Measurements from ENCODE around the gene TSR2.

Gene TSR2

DNA sequence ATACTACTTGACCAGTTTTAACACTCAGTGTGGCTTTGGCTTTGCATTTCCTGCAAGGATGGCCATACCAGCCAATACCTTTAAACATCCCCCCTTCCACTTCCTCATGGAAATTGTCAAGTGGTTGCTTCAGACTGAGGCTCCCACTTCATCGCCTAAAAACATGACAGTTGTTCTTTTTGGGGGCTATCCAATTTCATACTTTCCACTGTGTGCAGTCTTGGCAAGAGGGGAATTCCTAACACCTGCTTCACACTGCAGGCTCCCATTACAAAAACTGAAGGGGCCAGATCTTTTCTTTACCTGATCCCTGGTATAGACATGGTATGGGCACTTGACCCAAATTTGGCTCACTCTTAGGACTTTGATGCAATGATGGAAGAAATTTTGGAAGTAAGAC lies 28.5 kb upstream of the TSR2 start:
- no peaks in the 10 kb centered on the region for H3K36me3 ChIP-seq (ENCODE audit: insufficient read depth, low read length)
- no peak for TF ChIP-seq EZH2 (IDR thresholded peaks at IDR 0.05; ENCODE audit: borderline replicate concordance, low read length)
- TF ChIP-seq, protein P1, sequence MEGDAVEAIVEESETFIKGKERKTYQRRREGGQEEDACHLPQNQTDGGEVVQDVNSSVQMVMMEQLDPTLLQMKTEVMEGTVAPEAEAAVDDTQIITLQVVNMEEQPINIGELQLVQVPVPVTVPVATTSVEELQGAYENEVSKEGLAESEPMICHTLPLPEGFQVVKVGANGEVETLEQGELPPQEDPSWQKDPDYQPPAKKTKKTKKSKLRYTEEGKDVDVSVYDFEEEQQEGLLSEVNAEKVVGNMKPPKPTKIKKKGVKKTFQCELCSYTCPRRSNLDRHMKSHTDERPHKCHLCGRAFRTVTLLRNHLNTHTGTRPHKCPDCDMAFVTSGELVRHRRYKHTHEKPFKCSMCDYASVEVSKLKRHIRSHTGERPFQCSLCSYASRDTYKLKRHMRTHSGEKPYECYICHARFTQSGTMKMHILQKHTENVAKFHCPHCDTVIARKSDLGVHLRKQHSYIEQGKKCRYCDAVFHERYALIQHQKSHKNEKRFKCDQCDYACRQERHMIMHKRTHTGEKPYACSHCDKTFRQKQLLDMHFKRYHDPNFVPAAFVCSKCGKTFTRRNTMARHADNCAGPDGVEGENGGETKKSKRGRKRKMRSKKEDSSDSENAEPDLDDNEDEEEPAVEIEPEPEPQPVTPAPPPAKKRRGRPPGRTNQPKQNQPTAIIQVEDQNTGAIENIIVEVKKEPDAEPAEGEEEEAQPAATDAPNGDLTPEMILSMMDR (IDR thresholded peaks at IDR 0.05; ENCODE audit: low read length), result no peak
- H3K27ac ChIP-seq (ENCODE audit: low read depth, low read length, poor library complexity, severe bottlenecking), result no peak overlapping the region
- H3K79me2 ChIP-seq (ENCODE audit: insufficient read depth, low read length), result no peaks in the 10 kb centered on the region
- H3K27me3 ChIP-seq (ENCODE audit: insufficient read depth, low read length), result no peaks in the 10 kb centered on the region
- H3K4me1 ChIP-seq (ENCODE audit: insufficient read depth, low read length, severe bottlenecking), result no peaks in the 10 kb centered on the region
- H3K4me3 ChIP-seq (ENCODE audit: low read depth, low read length, poor library complexity, severe bottlenecking), result no peak overlapping the region
- H3K9me3 ChIP-seq (ENCODE audit: low read length), result no peaks in the 10 kb centered on the region
- H3K9me2 ChIP-seq (ENCODE audit: low read depth, low read length), result no peaks in the 10 kb centered on the region
- H3K4me2 ChIP-seq (ENCODE audit: low read length), result no peak overlapping the region
- no peak overlapping the region for H3K9ac ChIP-seq (ENCODE audit: low read length)
- H4K20me1 ChIP-seq (ENCODE audit: insufficient read depth, low read length), result no peaks in the 10 kb centered on the region
- no peaks in the 10 kb centered on the region for H3F3A ChIP-seq (ENCODE audit: insufficient read depth, low read length)
- H2AFZ ChIP-seq (ENCODE audit: low read length), result no peak overlapping the region

DNA sequence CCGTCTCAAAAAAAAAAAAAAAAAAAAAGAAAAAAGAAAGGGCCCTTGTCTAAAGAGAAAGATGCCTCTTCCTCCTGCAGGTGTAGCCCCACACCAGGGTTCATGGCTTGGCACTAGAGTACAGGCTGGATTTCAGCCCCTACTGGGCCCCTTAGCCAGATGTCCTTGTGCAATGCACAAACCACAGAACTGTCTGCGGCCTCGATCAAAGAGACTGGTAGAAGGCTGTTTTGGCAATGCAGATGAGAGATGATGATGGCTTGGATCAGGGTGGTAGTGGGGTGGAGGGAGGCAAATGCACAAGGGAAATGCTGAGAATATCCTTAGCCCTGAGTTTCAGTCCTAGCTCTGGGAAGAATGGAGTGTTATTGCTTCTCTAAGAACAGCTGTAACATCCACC lies 26.5 kb upstream of the TSR2 start:
- Histone ChIP-seq H3K79me2 (ENCODE audit: insufficient read depth, low read length) (no peaks in the 10 kb centered on the region), H3K27me3 (ENCODE audit: insufficient read depth, low read length) (no peaks in the 10 kb centered on the region), H3F3A (ENCODE audit: insufficient read depth, low read length) (no peaks in the 10 kb centered on the region), H3K27ac (ENCODE audit: low read depth, low read length, poor library complexity, severe bottlenecking) (no peak overlapping the region), H2AFZ (ENCODE audit: low read length) (no peak overlapping the region), H3K4me3 (ENCODE audit: low read depth, low read length, poor library complexity, severe bottlenecking) (no peak overlapping the region), H3K9me2 (ENCODE audit: low read depth, low read length) (no peaks in the 10 kb centered on the region), H3K36me3 (ENCODE audit: insufficient read depth, low read length) (no peaks in the 10 kb centered on the region), H3K4me1 (ENCODE audit: insufficient read depth, low read length, severe bottlenecking) (no peaks in the 10 kb centered on the region), H3K9me3 (ENCODE audit: low read length) (no peaks in the 10 kb centered on the region), H3K9ac (ENCODE audit: low read length) (no peak overlapping the region), H4K20me1 (ENCODE audit: insufficient read depth, low read length) (no peaks in the 10 kb centered on the region), H3K4me2 (ENCODE audit: low read length) (no peak overlapping the region)
- TF ChIP-seq EZH2 (IDR thresholded peaks at IDR 0.05; ENCODE audit: borderline replicate concordance, low read length), result no peak
- TF ChIP-seq, protein P1 (IDR thresholded peaks at IDR 0.05; ENCODE audit: low read length), result no peak

DNA sequence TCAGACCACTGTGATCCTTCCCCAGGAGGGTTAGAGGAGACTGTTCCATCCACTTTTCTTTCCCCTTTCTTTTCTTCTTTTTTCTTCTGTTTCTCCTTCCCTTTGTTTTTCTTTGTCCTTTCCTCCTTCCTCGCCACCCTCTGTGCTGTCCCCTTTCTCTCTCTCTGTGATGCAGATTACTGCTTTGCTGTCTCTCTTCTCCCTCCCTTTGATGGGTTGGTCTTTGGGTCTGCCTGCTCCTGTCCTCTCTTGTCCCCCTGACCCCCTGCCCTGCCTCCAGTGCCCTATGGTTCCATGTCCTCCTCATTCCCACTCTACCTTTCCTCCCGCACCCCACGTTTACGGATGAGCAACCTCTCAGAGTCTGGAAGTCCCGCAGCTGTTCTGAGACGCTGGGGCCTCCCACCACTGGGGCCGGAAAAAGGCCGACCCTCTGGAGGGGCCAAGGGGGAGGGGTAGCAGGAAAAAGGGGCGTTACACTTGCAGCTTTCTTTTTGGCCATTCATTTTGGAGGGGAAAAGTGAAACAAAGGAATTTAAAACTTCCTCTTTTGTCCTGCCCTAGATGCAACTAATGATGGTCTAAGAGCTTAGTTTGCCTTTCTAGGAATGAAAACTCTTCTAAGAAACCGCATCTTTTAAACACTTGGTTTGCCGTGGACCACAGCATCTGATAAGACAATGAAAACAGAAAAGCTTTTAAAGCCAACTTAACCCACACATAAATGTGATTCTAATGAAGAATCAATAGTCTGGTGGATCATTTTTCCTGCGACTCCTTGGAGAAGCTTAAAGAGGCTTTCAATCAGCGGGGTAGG lies 24.5 kb upstream of the TSR2 start:
- Histone ChIP-seq H2AFZ (ENCODE audit: low read length) (no peak overlapping the region), H3F3A (ENCODE audit: insufficient read depth, low read length) (no peaks in the 10 kb centered on the region)

More for the DNA sequence above, 24.5 kb upstream of the TSR2 start:
- no peak for TF ChIP-seq EZH2 (IDR thresholded peaks at IDR 0.05; ENCODE audit: borderline replicate concordance, low read length)
- TF ChIP-seq, protein P1 (IDR thresholded peaks at IDR 0.05; ENCODE audit: low read length), result no peak
- H3K27me3 ChIP-seq (ENCODE audit: insufficient read depth, low read length), result no peaks in the 10 kb centered on the region
- no peaks in the 10 kb centered on the region for H3K9me2 ChIP-seq (ENCODE audit: low read depth, low read length)
- no peaks in the 10 kb centered on the region for H3K4me1 ChIP-seq (ENCODE audit: insufficient read depth, low read length, severe bottlenecking)
- H3K27ac ChIP-seq (ENCODE audit: low read depth, low read length, poor library complexity, severe bottlenecking), result no peak overlapping the region
- no peak overlapping the region for H3K4me2 ChIP-seq (ENCODE audit: low read length)
- H3K9ac ChIP-seq (ENCODE audit: low read length), result no peak overlapping the region
- H3K36me3 ChIP-seq (ENCODE audit: insufficient read depth, low read length), result no peaks in the 10 kb centered on the region
- H3K4me3 ChIP-seq (ENCODE audit: low read depth, low read length, poor library complexity, severe bottlenecking), result no peak overlapping the region
- no peaks in the 10 kb centered on the region for H3K9me3 ChIP-seq (ENCODE audit: low read length)
- no peaks in the 10 kb centered on the region for H4K20me1 ChIP-seq (ENCODE audit: insufficient read depth, low read length)
- no peaks in the 10 kb centered on the region for H3K79me2 ChIP-seq (ENCODE audit: insufficient read depth, low read length)
